ENCODE measurements around the gene SH3BGRL2.

- no peak for TF ChIP-seq CTCF (IDR thresholded peaks at IDR 0.05)
- no peak for TF ChIP-seq POLR2A (IDR thresholded peaks at IDR 0.05)
These were observed 81.5 kb downstream of the SH3BGRL2 start for GRCh38 chr6:79712616-79713135.

All from sigmoid colon (tissue), 3 donors.